K562 (cell line): Measurements from ENCODE around the gene POPDC2. TPM values are rescaled to one million over a fixed set of nuclear protein-coding genes. Genes with fewer than 3 reads are reported as not detected.

Experiments used
- ATAC-seq: fragments of 200-7000 bp; cut with Tn5 transposase; 3 replicates; pipeline ENCODE4 v1.9.1; 2020; ENCODE audit warnings: moderate library complexity
- BruUV-seq: library from RNA; stranded (reverse); fragments of 400-500 nt; replicated peaks from 2 replicates; lab custom pipeline; 2021; lab: Mats Ljungman, UMichigan
- CTCF ChIA-PET: fragments of 300-600 bp; formaldehyde crosslinking; extraction: SDS; loops from one replicate; lab custom pipeline; 2021; ENCODE audit warnings: low intra/inter-chr PET ratio; lab: Yijun Ruan, JAX
- POLR2A ChIA-PET: fragments of 300-600, 350-650 bp; sonication (Branson Sonifier 250); formaldehyde crosslinking; extraction: SDS; loops from one replicate; lab custom pipeline; 2021; ENCODE audit warnings: antibody characterized with exemption, inconsistent platforms; lab: Yijun Ruan, JAX
- DNase-seq, 4 experiments: peaks; one replicate each; pipeline versions ENCODE4 v3.0.0 to v3.0.0-alpha.2; 2011 to 2018; ENCODE audit warnings: low spot score in 3 of 4, mixed read lengths in 3 of 4; ENCODE audit errors: extremely low read depth in 1 of 4
- FAIRE-seq: peaks from 2 replicates; lab custom pipeline; 2011; peaks lifted over from hg19 to GRCh38; lab: Jason Lieb, UNC
- H2AFZ ChIP-seq: 2 replicates; pipeline ENCODE4 v1.6.0; 2011; ENCODE audit warnings: low read depth, low read length, control low read depth, inconsistent platforms
- H3K27ac ChIP-seq: fragments of 200-600 bp; 3 replicates; pipeline ENCODE4 v1.8.0; 2011; ENCODE audit warnings: low read depth, mild to moderate bottlenecking, control low read depth, inconsistent platforms, low read length, moderate library complexity, mixed read lengths; ENCODE audit errors: extremely low read depth
- H3K27me3 ChIP-seq, 2 experiments: fragments of 300-600 bp in 1 of 2; 2 replicates in 1 of 2; 3 replicates in 1 of 2; pipeline versions ENCODE4 v1.6.0 to v1.8.0; 2011; ENCODE audit warnings: inconsistent platforms in 2 of 2, low read length in 2 of 2, mild to moderate bottlenecking in 1 of 2, mixed read lengths in 1 of 2, moderate library complexity in 1 of 2; ENCODE audit not compliant: control insufficient read depth in 2 of 2, insufficient read depth in 2 of 2
- H3K36me3 ChIP-seq: fragments of 300-600 bp; 3 replicates; pipeline ENCODE4 v1.8.0; 2011; ENCODE audit warnings: mild to moderate bottlenecking, low read length, inconsistent platforms; ENCODE audit not compliant: control insufficient read depth, insufficient read depth
- H3K4me1 ChIP-seq, 2 experiments: fragments of 200-600 bp in 1 of 2; replicated peaks in 1 of 2; 2 replicates in 1 of 2; 3 replicates in 1 of 2; pipeline versions ENCODE4 v1.5.1 to v1.8.0; 2011; ENCODE audit warnings: inconsistent platforms in 2 of 2, low read length in 2 of 2, mild to moderate bottlenecking in 1 of 2, mixed read lengths in 1 of 2, moderate library complexity in 1 of 2; ENCODE audit not compliant: control insufficient read depth in 2 of 2, insufficient read depth in 2 of 2
- H3K4me2 ChIP-seq: 2 replicates; pipeline ENCODE4 v1.6.1; 2011; ENCODE audit warnings: low read length, control low read depth, inconsistent platforms, mixed read lengths; ENCODE audit not compliant: insufficient read depth
- H3K4me3 ChIP-seq: fragments of 200-600 bp; sonication (generic), shearing (Covaris generic); 2 replicates; pipeline ENCODE4 v1.5.1; 2016; ENCODE audit warnings: control low read depth, inconsistent platforms
- H3K79me2 ChIP-seq: fragments of 200-600 bp; 3 replicates; pipeline ENCODE4 v1.8.0; 2011; ENCODE audit warnings: low read length, inconsistent platforms; ENCODE audit not compliant: control insufficient read depth, insufficient read depth
- H3K9ac ChIP-seq, 2 experiments: 2 replicates each; pipeline versions ENCODE4 v1.6.0 to v1.6.1; 2011; ENCODE audit warnings: low read depth in 2 of 2, low read length in 2 of 2, control low read depth in 1 of 2, inconsistent platforms in 1 of 2, mild to moderate bottlenecking in 1 of 2, mixed read lengths in 1 of 2; ENCODE audit not compliant: insufficient read depth in 1 of 2
- H3K9me1 ChIP-seq: one replicate; pipeline ENCODE4 v1.6.0; 2011; ENCODE audit warnings: inconsistent platforms, mild to moderate bottlenecking, low read length, moderate library complexity; ENCODE audit not compliant: control insufficient read depth, insufficient read depth
- H3K9me3 ChIP-seq: replicated peaks from 2 replicates; pipeline ENCODE4 v1.5.1; 2011; ENCODE audit warnings: low read depth, low read length, inconsistent platforms; ENCODE audit not compliant: control insufficient read depth, insufficient read depth
- H4K20me1 ChIP-seq: replicated peaks from 2 replicates; pipeline ENCODE4 v1.6.1; 2011; ENCODE audit warnings: low read length, inconsistent platforms, mixed read lengths; ENCODE audit not compliant: control insufficient read depth, insufficient read depth
- CBFB ChIP-seq: sonication (generic); formaldehyde crosslinking; IDR thresholded peaks from 2 replicates; pipeline ENCODE4 v1.4.0; 2020; ENCODE audit warnings: mild to moderate bottlenecking, missing genetic modification reagents
- CC2D1A ChIP-seq: fragments of 450-650 bp; IDR thresholded peaks from 2 replicates; pipeline ENCODE4 v1.6.1; 2017; ENCODE audit warnings: mild to moderate bottlenecking
- ETV1 ChIP-seq: fragments of 450-650 bp; conservative IDR thresholded peaks from 2 replicates; pipeline ENCODE4 v1.6.1; 2016; ENCODE audit warnings: missing genetic modification characterization, control low read depth, low read depth, missing compliant biosample characterization
- HMGXB4 ChIP-seq: sonication (generic); formaldehyde crosslinking; IDR thresholded peaks from 2 replicates; pipeline ENCODE4 v1.8.1; 2023; ENCODE audit warnings: mild to moderate bottlenecking, missing genetic modification reagents
- WGBS: fragments of 100-300 bp; shearing (Covaris generic); methylation state at CpG from one replicate; pipeline ENCODE4 v1.1.6; 2016; ENCODE audit warnings: low coverage, mixed read lengths; ENCODE audit not compliant: insufficient coverage; ENCODE audit errors: missing lambda C conversion rate; 5-methylcytosine and 5-hydroxymethylcytosine counted together
- in situ Hi-C: fragments of 300-500 bp; cut with MboI; formaldehyde crosslinking; loops from 4 replicates; pipeline ENCODE4 v1.15.0; 2018; ENCODE audit warnings: inconsistent platforms, mixed read lengths
- intact Hi-C: fragments of 100-400 bp; cut with micrococcal nuclease; formaldehyde crosslinking; loops from 2 replicates; pipeline ENCODE4 v1.14.2; 2022
- polyA plus RNA-seq, 8 experiments: library from polyadenylated mRNA; depleted of rRNA in 4 of 8; stranded (reverse) in 5 of 8; unstranded in 3 of 8; fragments of >200 nt; fragmentation: Nextera tagmentation in 2 of 8; fragmentation: Illumina TruSeq in 1 of 8; extraction: Ambion mirVana in 2 of 8; extraction: Trizol in 1 of 8; gene quantifications; 2 replicates each; pipeline versions ENCODE4 v1.2.1 to v1.2.3, GENCODE V29; 2011 to 2014; ENCODE audit warnings: inconsistent platforms in 1 of 8, missing spikeins in 1 of 8
- total RNA-seq, 7 experiments: library from RNA; depleted of rRNA in 6 of 7; stranded (reverse); fragments of >200 nt in 6 of 7; fragmentation: Illumina TruSeq in 2 of 7; extraction: Trizol in 2 of 7; gene quantifications; 2 replicates each; pipeline versions ENCODE4 v1.2.1 to v1.2.3, GENCODE V29; 2011 to 2021; ENCODE audit warnings: low replicate concordance in 1 of 7
- TF ChIP-seq, protein P1 (sequence below): fragments of 450-650 bp; IDR thresholded peaks from 2 replicates; pipeline ENCODE4 v1.6.1; 2017; ENCODE audit warnings: mild to moderate bottlenecking, moderate library complexity
- TF ChIP-seq, protein P2 (sequence below): IDR thresholded peaks from 2 replicates; pipeline ENCODE4 v1.6.1; 2012; ENCODE audit warnings: low read depth, low read length, improper control_type of control experiment, borderline replicate concordance
- TF ChIP-seq, protein P3 (sequence below): fragments of 250-450 bp; sonication (Bioruptor Pico); IDR thresholded peaks from 2 replicates; pipeline ENCODE4 v1.4.0; 2020; ENCODE audit warnings: borderline replicate concordance

The POPDC2 gene
- total and polyA plus RNA-seq, 9 of the 15 experiments (the other 6 are each of a cell fraction or from before 2014, with no cell fraction given): 0.08 to 0.32 (median 0.13) TPM; not detected in 4

- BruUV-seq: no TSS peak
- 0 out of 2 replicates have a peak overlapping the region, but pooled peaks have one; percentile 16 for H2AFZ ChIP-seq
- H3K4me3 ChIP-seq: no peak overlapping the region
- no peaks in the 10 kb centered on the region for H3K79me2 ChIP-seq
- DNase-seq (no peak), ATAC-seq (no peak), FAIRE-seq (no peak)
- no peaks in the 10 kb centered on the region for H3K9me1 ChIP-seq
- intact Hi-C loops (no loop called here), in situ Hi-C loops (no loop called here)
- ChIA-PET POLR2A (no interaction called here), CTCF (no interaction called here)
- H3K36me3 ChIP-seq: no peaks in the 10 kb centered on the region
- WGBS: 37% methylated on average over 7 of the region's 8 CpGs
- peaks cover 0 to 11% of the 10 kb centered on the region in 2 experiments; a peak in 4 of 5 replicates for H3K4me1 ChIP-seq
- TF ChIP-seq CBFB (CRISPR knock-in tag) (no peak), HMGXB4 (no peak)
- H3K9ac ChIP-seq: no peak overlapping the region
- no peak overlapping the region for H3K27ac ChIP-seq
- no peaks in the 10 kb centered on the region for H3K9me3 ChIP-seq
- H3K27me3 ChIP-seq: no peaks in the 10 kb centered on the region
- no peak overlapping the region for H3K4me2 ChIP-seq
- H4K20me1 ChIP-seq: no peaks in the 10 kb centered on the region
These were observed 32.9 kb downstream of the POPDC2 start for GRCh38 chr3:119627461-119627860.

DNA sequence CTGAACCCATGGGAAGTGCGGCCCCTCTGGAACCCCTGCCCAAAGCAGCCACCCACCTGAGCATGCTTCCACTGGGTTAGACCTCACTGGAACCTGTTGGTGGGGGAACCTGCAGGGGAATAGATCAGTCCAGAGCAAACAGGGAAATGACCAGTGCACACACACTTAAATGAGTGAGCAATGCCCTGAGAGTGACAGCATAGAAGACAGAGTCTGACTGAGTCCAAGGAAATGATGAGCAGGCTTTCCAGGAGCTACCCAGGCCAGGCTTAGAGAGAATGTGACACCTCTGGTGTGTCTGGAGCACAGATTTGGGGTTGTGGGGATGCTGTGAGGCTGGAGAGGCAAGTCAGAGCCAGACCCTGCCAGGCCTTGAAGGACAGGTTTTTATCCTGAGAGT, 34.2 kb downstream of the POPDC2 start:
- BruUV-seq: no TSS peak
- FAIRE-seq: no peak
- 60% methylated on average over 1 of the region's 1 CpG for WGBS
- H3K9me3 ChIP-seq: no peaks in the 10 kb centered on the region
- TF ChIP-seq, protein P1, sequence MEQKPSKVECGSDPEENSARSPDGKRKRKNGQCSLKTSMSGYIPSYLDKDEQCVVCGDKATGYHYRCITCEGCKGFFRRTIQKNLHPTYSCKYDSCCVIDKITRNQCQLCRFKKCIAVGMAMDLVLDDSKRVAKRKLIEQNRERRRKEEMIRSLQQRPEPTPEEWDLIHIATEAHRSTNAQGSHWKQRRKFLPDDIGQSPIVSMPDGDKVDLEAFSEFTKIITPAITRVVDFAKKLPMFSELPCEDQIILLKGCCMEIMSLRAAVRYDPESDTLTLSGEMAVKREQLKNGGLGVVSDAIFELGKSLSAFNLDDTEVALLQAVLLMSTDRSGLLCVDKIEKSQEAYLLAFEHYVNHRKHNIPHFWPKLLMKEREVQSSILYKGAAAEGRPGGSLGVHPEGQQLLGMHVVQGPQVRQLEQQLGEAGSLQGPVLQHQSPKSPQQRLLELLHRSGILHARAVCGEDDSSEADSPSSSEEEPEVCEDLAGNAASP: no peak
- TF ChIP-seq ETV1 (tag) (no peak), CC2D1A (no peak)
- TF ChIP-seq, protein P2, sequence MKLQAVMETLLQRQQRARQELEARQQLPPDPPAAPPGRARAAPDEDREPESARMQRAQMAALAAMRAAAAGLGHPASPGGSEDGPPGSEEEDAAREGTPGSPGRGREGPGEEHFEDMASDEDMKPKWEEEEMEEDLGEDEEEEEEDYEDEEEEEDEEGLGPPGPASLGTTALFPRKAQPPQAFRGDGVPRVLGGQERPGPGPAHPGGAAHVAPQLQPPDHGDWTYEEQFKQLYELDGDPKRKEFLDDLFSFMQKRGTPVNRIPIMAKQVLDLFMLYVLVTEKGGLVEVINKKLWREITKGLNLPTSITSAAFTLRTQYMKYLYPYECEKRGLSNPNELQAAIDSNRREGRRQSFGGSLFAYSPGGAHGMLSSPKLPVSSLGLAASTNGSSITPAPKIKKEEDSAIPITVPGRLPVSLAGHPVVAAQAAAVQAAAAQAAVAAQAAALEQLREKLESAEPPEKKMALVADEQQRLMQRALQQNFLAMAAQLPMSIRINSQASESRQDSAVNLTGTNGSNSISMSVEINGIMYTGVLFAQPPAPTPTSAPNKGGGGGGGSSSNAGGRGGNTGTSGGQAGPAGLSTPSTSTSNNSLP: no peak
- TF ChIP-seq, protein P3, sequence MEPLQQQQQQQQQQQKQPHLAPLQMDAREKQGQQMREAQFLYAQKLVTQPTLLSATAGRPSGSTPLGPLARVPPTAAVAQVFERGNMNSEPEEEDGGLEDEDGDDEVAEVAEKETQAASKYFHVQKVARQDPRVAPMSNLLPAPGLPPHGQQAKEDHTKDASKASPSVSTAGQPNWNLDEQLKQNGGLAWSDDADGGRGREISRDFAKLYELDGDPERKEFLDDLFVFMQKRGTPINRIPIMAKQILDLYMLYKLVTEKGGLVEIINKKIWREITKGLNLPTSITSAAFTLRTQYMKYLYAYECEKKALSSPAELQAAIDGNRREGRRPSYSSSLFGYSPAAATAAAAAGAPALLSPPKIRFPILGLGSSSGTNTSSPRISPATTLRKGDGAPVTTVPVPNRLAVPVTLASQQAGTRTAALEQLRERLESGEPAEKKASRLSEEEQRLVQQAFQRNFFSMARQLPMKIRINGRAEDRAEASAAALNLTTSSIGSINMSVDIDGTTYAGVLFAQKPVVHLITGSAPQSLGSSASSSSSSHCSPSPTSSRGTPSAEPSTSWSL (CRISPR knock-in tag): no peak
- TF ChIP-seq, all 486 proteins: peak for 0
- ChIA-PET POLR2A (interaction anchor here (0.6 kb wide), 1 partner anchor 10 kb away, joined by 3 read pairs; no protein-coding TSS in a partner anchor), CTCF (no interaction called here)
- no peaks in the 10 kb centered on the region for H3K36me3 ChIP-seq
- DNase-seq (no peak), ATAC-seq (peak; percentile 17; the same call in 1 of the 3 replicates)
- H3K4me1 ChIP-seq: peaks cover 0 to 7% of the 10 kb centered on the region in 2 experiments; a peak in 3 of 5 replicates
- in situ Hi-C loops: no loop called here
- H3K4me3 ChIP-seq: no peak overlapping the region
- intact Hi-C loops: no loop called here
- no peaks in the 10 kb centered on the region for H3K9me1 ChIP-seq
- H3K4me2 ChIP-seq: no peak overlapping the region
- H3K27me3 ChIP-seq: no peaks in the 10 kb centered on the region
- H4K20me1 ChIP-seq: no peaks in the 10 kb centered on the region
- H3K9ac ChIP-seq: peak overlapping the region in 1 of 2 experiments; percentile 48; a peak in 1 of 4 replicates
- no peak overlapping the region; the same call in 1 of the 2 replicates for H2AFZ ChIP-seq
- H3K79me2 ChIP-seq: no peaks in the 10 kb centered on the region
- H3K27ac ChIP-seq: no peak overlapping the region
